Subcutaneous adipose tissue (tissue), 4 donors: Measurements from ENCODE around the gene PRSS53. TPM values are rescaled to one million over a fixed set of nuclear protein-coding genes. Genes with fewer than 3 reads are reported as not detected.

Source experiments
- CTCF ChIP-seq: fragments of 450-650 bp; IDR thresholded peaks from one replicate; pipeline ENCODE4 v1.5.1; 2016; ENCODE audit warnings: low read depth, mild to moderate bottlenecking, control low read depth, antibody characterized with exemption, moderate library complexity
- total RNA-seq, 4 donors: library from RNA; depleted of rRNA; stranded (reverse); fragments of >200 nt; gene quantifications; one replicate each; pipeline ENCODE4 v1.1.0, GENCODE V29; 2016

Gene PRSS53
- total RNA-seq, 4 donors from 2014 or later, result 1.5 to 3.2 (median 1.8) TPM

GRCh38 chr16:31083081-31083480 is 5.7 kb downstream of the PRSS53 start:
- TF ChIP-seq CTCF, result no peak

GRCh38 chr16:31082368-31083045 is 6.2 kb downstream of the PRSS53 start:
- TF ChIP-seq CTCF, result no peak

- TF ChIP-seq CTCF, result no peak
These were observed 7.1 kb downstream of the PRSS53 start for GRCh38 chr16:31081428-31082351.

GRCh38 chr16:31080756-31081419 is 7.9 kb downstream of the PRSS53 start:
- no peak for TF ChIP-seq CTCF

GRCh38 chr16:31080035-31080629 is 8.6 kb downstream of the PRSS53 start:
- no peak for TF ChIP-seq CTCF

GRCh38 chr16:31079342-31079944 is 9.3 kb downstream of the PRSS53 start:
- TF ChIP-seq CTCF, result no peak
